H1 (cell line): Measurements from ENCODE around the gene MYDGF. TPM values are rescaled to one million over a fixed set of nuclear protein-coding genes. Genes with fewer than 3 reads are reported as not detected.

Experiments
- CTCF ChIA-PET: fragments of 300-600 bp; sonication (Branson Sonifier 250); formaldehyde crosslinking; loops from one replicate; lab custom pipeline; 2021; ENCODE audit not compliant: partially characterized antibody; lab: Charles Lee
- POLR2A ChIA-PET: fragments of 300-600 bp; sonication (Branson Sonifier 250); formaldehyde crosslinking; loops from one replicate; lab custom pipeline; 2021; ENCODE audit warnings: inconsistent platforms; ENCODE audit not compliant: partially characterized antibody; lab: Charles Lee
- DNase-seq, 2 experiments: peaks; one replicate each; pipeline versions ENCODE4 v3.0.0 to v3.0.0-alpha.2; 2010 to 2022; ENCODE audit warnings: low spot score in 2 of 2, low read depth in 1 of 2, mixed read lengths in 1 of 2
- FAIRE-seq: peaks from 2 replicates; lab custom pipeline; 2011; peaks lifted over from hg19 to GRCh38; lab: Jason Lieb, UNC
- H2AFZ ChIP-seq: 2 replicates; pipeline ENCODE4 v1.8.1; 2012; ENCODE audit warnings: low read length, inconsistent platforms
- H2AK5ac ChIP-seq: 2 replicates; pipeline ENCODE4 v1.6.1; 2013; ENCODE audit warnings: low read depth, low read length
- H2BK120ac ChIP-seq: replicated peaks from 2 replicates; pipeline ENCODE3; 2013; ENCODE audit warnings: low read depth, low read length, inconsistent platforms
- H2BK12ac ChIP-seq: 2 replicates; pipeline ENCODE4 v1.6.1; 2013; ENCODE audit warnings: low read depth, low read length
- H2BK15ac ChIP-seq: 2 replicates; pipeline ENCODE4 v1.6.1; 2013; ENCODE audit warnings: low read length
- H2BK20ac ChIP-seq: 2 replicates; pipeline ENCODE4 v1.6.1; 2013; ENCODE audit warnings: low read length
- H2BK5ac ChIP-seq: 2 replicates; pipeline ENCODE4 v1.6.1; 2013; ENCODE audit warnings: low read depth, low read length
- H3K14ac ChIP-seq: 2 replicates; pipeline ENCODE4 v1.6.1; 2013; ENCODE audit warnings: inconsistent platforms; ENCODE audit not compliant: insufficient read length
- H3K18ac ChIP-seq: 2 replicates; pipeline ENCODE4 v1.6.1; 2013; ENCODE audit warnings: low read length; ENCODE audit errors: extremely low read depth
- H3K23ac ChIP-seq: 2 replicates; pipeline ENCODE4 v1.6.1; 2013; ENCODE audit warnings: inconsistent platforms; ENCODE audit not compliant: insufficient read length
- H3K23me2 ChIP-seq: 2 replicates; pipeline ENCODE4 v1.6.1; 2013; ENCODE audit warnings: low read depth, low read length
- H3K27ac ChIP-seq: 2 replicates; pipeline ENCODE4 v1.6.1; 2011; ENCODE audit warnings: low read depth, low read length, inconsistent platforms
- H3K27me3 ChIP-seq, 4 experiments: replicated peaks in 1 of 4; 1 replicate in 1 of 4; 2 replicates in 3 of 4; pipeline versions ENCODE4 v1.6.1 to v1.8.1; 2011 to 2013; ENCODE audit warnings: low read length in 3 of 4, mild to moderate bottlenecking in 3 of 4, inconsistent platforms in 2 of 4, mixed read lengths in 2 of 4, moderate library complexity in 1 of 4; ENCODE audit not compliant: control insufficient read depth in 3 of 4, insufficient read depth in 3 of 4; ENCODE audit errors: extremely low read depth in 1 of 4
- H3K36me3 ChIP-seq, 4 experiments: 2 replicates each; pipeline versions ENCODE4 v1.6.1 to v1.8.1; 2011 to 2013; ENCODE audit warnings: mild to moderate bottlenecking in 4 of 4, low read length in 3 of 4, moderate library complexity in 2 of 4, control low read depth in 1 of 4, inconsistent platforms in 1 of 4; ENCODE audit not compliant: insufficient read depth in 4 of 4, control insufficient read depth in 2 of 4
- H3K4ac ChIP-seq: replicated peaks from 2 replicates; pipeline ENCODE3; 2013; ENCODE audit warnings: low read length, low read depth, mixed read lengths, inconsistent platforms; ENCODE audit not compliant: insufficient read length
- H3K4me1 ChIP-seq, 4 experiments: replicated peaks in 1 of 4; 1 replicate in 1 of 4; 2 replicates in 3 of 4; pipeline versions ENCODE4 v1.6.1 to v1.8.1; 2011 to 2013; ENCODE audit warnings: low read length in 3 of 4, inconsistent platforms in 2 of 4, mixed read lengths in 1 of 4; ENCODE audit not compliant: insufficient read depth in 4 of 4, control insufficient read depth in 3 of 4
- H3K4me2 ChIP-seq, 2 experiments: 2 replicates each; pipeline versions ENCODE4 v1.6.1 to v1.8.1; 2011 to 2013; ENCODE audit warnings: low read depth in 2 of 2, low read length in 2 of 2, control low read depth in 1 of 2, inconsistent platforms in 1 of 2, mild to moderate bottlenecking in 1 of 2; ENCODE audit not compliant: insufficient read depth in 1 of 2
- H3K4me3 ChIP-seq, 4 experiments: fragments of 200-600, 300-600 bp in 1 of 4; sonication (generic), shearing (Covaris generic), sonication (Bioruptor Twin) in 1 of 4; 2 replicates each; pipeline versions ENCODE4 v1.5.1 to v1.8.1; 2011 to 2016; ENCODE audit warnings: low read length in 4 of 4, low read depth in 3 of 4, control low read depth in 2 of 4, inconsistent platforms in 2 of 4, mild to moderate bottlenecking in 2 of 4, mixed read lengths in 1 of 4, moderate library complexity in 1 of 4; ENCODE audit not compliant: insufficient read depth in 2 of 4; ENCODE audit errors: extremely low read depth in 1 of 4
- H3K56ac ChIP-seq: replicated peaks from 2 replicates; pipeline ENCODE3; 2013; ENCODE audit warnings: low read depth, mild to moderate bottlenecking, mixed read lengths, low read length, inconsistent platforms; ENCODE audit not compliant: insufficient read length
- H3K79me1 ChIP-seq: 2 replicates; pipeline ENCODE4 v1.6.1; 2013; ENCODE audit warnings: low read depth, low read length, control low read depth
- H3K79me2 ChIP-seq, 2 experiments: 2 replicates each; pipeline versions ENCODE4 v1.6.1 to v1.8.1; 2012 to 2013; ENCODE audit warnings: low read length in 2 of 2, mild to moderate bottlenecking in 2 of 2, inconsistent platforms in 1 of 2; ENCODE audit not compliant: insufficient read depth in 2 of 2, control insufficient read depth in 1 of 2
- H3K9ac ChIP-seq, 4 experiments: replicated peaks in 1 of 4; 1 replicate in 1 of 4; 2 replicates in 3 of 4; pipeline versions ENCODE4 v1.6.1 to v1.8.1; 2011 to 2013; ENCODE audit warnings: low read depth in 3 of 4, low read length in 3 of 4, control low read depth in 2 of 4, mild to moderate bottlenecking in 2 of 4, moderate library complexity in 2 of 4, inconsistent platforms in 1 of 4; ENCODE audit errors: extremely low read depth in 1 of 4
- H3K9me3 ChIP-seq, 2 experiments: 2 replicates each; pipeline versions ENCODE4 v1.6.1 to v1.8.1; 2012 to 2013; ENCODE audit warnings: mild to moderate bottlenecking in 2 of 2, moderate library complexity in 2 of 2, control low read depth in 1 of 2, inconsistent platforms in 1 of 2, low read depth in 1 of 2, low read length in 1 of 2, mixed read lengths in 1 of 2; ENCODE audit not compliant: insufficient read depth in 2 of 2
- H4K20me1 ChIP-seq, 2 experiments: replicated peaks in 1 of 2; 2 replicates each; pipeline versions ENCODE3 to v1.8.1; 2011 to 2013; ENCODE audit warnings: inconsistent platforms in 2 of 2, low read length in 2 of 2, mild to moderate bottlenecking in 1 of 2; ENCODE audit not compliant: insufficient read depth in 2 of 2, control insufficient read depth in 1 of 2
- H4K5ac ChIP-seq: 2 replicates; pipeline ENCODE4 v1.6.1; 2013; ENCODE audit warnings: low read length, low read depth, mixed read lengths, inconsistent platforms; ENCODE audit not compliant: insufficient read length
- H4K8ac ChIP-seq: 2 replicates; pipeline ENCODE4 v1.8.0; 2013; ENCODE audit warnings: mild to moderate bottlenecking, moderate library complexity, low read length, inconsistent platforms; ENCODE audit not compliant: insufficient read depth; ENCODE audit errors: extremely low read depth
- H4K91ac ChIP-seq: replicated peaks from 2 replicates; pipeline ENCODE3; 2013; ENCODE audit warnings: low read length, mixed read lengths, inconsistent platforms; ENCODE audit not compliant: insufficient read length
- BACH1 ChIP-seq: IDR thresholded peaks from 2 replicates; pipeline ENCODE4 v1.6.1; 2012; ENCODE audit warnings: low read length, improper control_type of control experiment
- HDAC6 ChIP-seq: IDR thresholded peaks from one replicate; pipeline ENCODE4 v1.7.1; 2012; ENCODE audit warnings: low read depth, mild to moderate bottlenecking, inconsistent platforms, low read length, moderate library complexity
- KDM1A ChIP-seq: fragments of 200-600, 300-600 bp; sonication (generic); IDR thresholded peaks from 2 replicates; pipeline ENCODE4 v1.7.1; 2016; ENCODE audit warnings: mild to moderate bottlenecking, low read length, borderline replicate concordance
- RFX5 ChIP-seq: IDR thresholded peaks from 2 replicates; pipeline ENCODE4 v1.6.1; 2011; ENCODE audit warnings: low read depth, low read length, improper control_type of control experiment, borderline replicate concordance
- RXRA ChIP-seq: IDR thresholded peaks from 2 replicates; pipeline ENCODE4 v1.6.1; 2011; ENCODE audit warnings: low read depth, mild to moderate bottlenecking, low read length, moderate library complexity; ENCODE audit not compliant: insufficient read depth
- TBP ChIP-seq: IDR thresholded peaks from 2 replicates; pipeline ENCODE4 v1.6.1; 2011; ENCODE audit warnings: low read depth, low read length, improper control_type of control experiment
- WGBS, 2 experiments: shearing (Covaris generic) in 1 of 2; methylation state at CpG; one replicate each; pipeline versions ENCODE4 v1.1.6 to v1.1.7; 2013 to 2015; ENCODE audit warnings: low lambda C conversion rate in 2 of 2, mixed read lengths in 2 of 2, inconsistent platforms in 1 of 2, low coverage in 1 of 2, missing lambda C conversion rate in 1 of 2; ENCODE audit not compliant: insufficient replicate concordance in 2 of 2, insufficient coverage in 1 of 2, insufficient read length in 1 of 2; ENCODE audit errors: extremely low coverage in 1 of 2, missing lambda C conversion rate in 1 of 2; 5-methylcytosine and 5-hydroxymethylcytosine counted together
- polyA plus RNA-seq, 7 experiments: library from polyadenylated mRNA; depleted of rRNA in 3 of 7; stranded (reverse) in 5 of 7; unstranded in 2 of 7; fragments of >200 nt in 5 of 7; fragments of 200-250 nt in 2 of 7; gene quantifications; 1 replicate in 5 of 7; 2 replicates in 1 of 7; 4 replicates in 1 of 7; pipeline versions ENCODE4 v1.2.1 to v1.2.3, GENCODE V29; 2011 to 2013; ENCODE audit warnings: missing spikeins in 2 of 7, mixed read lengths in 2 of 7
- total RNA-seq: library from RNA; stranded (reverse); fragmentation: NEBNext Ultra II Directional; extraction: Animal tissue kit (Norgen Biotek cat#: 25700); gene quantifications from 2 replicates; pipeline ENCODE4 v1.2.1, GENCODE V29; 2021

MYDGF gene
- total and polyA plus RNA-seq, 2 of the 8 experiments (the other 6 are each of a cell fraction or from before 2014, with no cell fraction given) = 40.6 to 51.1 TPM

- H2BK15ac ChIP-seq = no peak overlapping the region
- WGBS, 2 experiments = 84% methylated on average over 17 of the region's 17 CpGs; no CpG with 5 or more reads in 1 of the 2 experiments
- H2BK120ac ChIP-seq = no peak overlapping the region
- ChIA-PET CTCF (interaction anchor here (0.7 to 1.7 kb wide), 10 partner anchors 8 to 105 kb away, joined by 3 to 5 read pairs (median 3); partner anchors contain the start of gene PLIN5), POLR2A (interaction anchor here (0.8 to 1.8 kb wide), 4 partner anchors 8 to 74 kb away, joined by 3 to 6 read pairs (median 4); no protein-coding TSS in a partner anchor)
- no peak for FAIRE-seq
- peaks cover 11% of the 10 kb centered on the region; the same call in 1 of the 2 replicates for H3K23me2 ChIP-seq
- no peak overlapping the region for H3K23ac ChIP-seq
- DNase-seq = no peak
- H2BK12ac ChIP-seq = 0 out of 2 replicates have a peak overlapping the region, but pooled peaks have one; percentile 23
- H3K9ac ChIP-seq = no peak overlapping the region
- H3K4ac ChIP-seq = no peak overlapping the region
- H4K20me1 ChIP-seq = peaks cover 0 to 3% of the 10 kb centered on the region in 2 experiments
- no peaks in the 10 kb centered on the region for H3K79me2 ChIP-seq
- no peak overlapping the region for H3K56ac ChIP-seq
- no peak overlapping the region for H4K91ac ChIP-seq
- peak overlapping the region; percentile 68 to 75; a peak in 3 of 4 replicates for H3K4me2 ChIP-seq
- H3K4me1 ChIP-seq = peaks cover 0 to 10% (median 6%) of the 10 kb centered on the region in 4 experiments; a peak in 3 of 7 replicates
- no peak overlapping the region for H3K18ac ChIP-seq
- no peak overlapping the region for H3K14ac ChIP-seq
- no peak overlapping the region for H4K5ac ChIP-seq
- no peak overlapping the region for H4K8ac ChIP-seq
- no peaks in the 10 kb centered on the region for H3K36me3 ChIP-seq
- H2BK20ac ChIP-seq = no peak overlapping the region
- no peak overlapping the region for H2AK5ac ChIP-seq
- H3K79me1 ChIP-seq = peaks cover 6% of the 10 kb centered on the region; the same call in 1 of the 2 replicates
- H3K9me3 ChIP-seq = no peaks in the 10 kb centered on the region
- no peak overlapping the region for H3K27ac ChIP-seq
- H2AFZ ChIP-seq = no peak overlapping the region
- TF ChIP-seq HDAC6 (no peak), BACH1 (no peak), TBP (no peak), RXRA (no peak), KDM1A (peak; percentile 6; the same call in 1 of the 2 replicates), RFX5 (no peak)
- TF ChIP-seq, all 59 proteins: peak for 1
- Histone ChIP-seq H2BK5ac (no peak overlapping the region), H3K4me3 (peak overlapping the region in 3 of 4 experiments; percentile 54 to 69 (median 61); a peak in 5 of 8 replicates), H3K27me3 (peaks cover 0 to 13% (median 10%) of the 10 kb centered on the region in 4 experiments; a peak in 5 of 7 replicates)
These were observed 29.7 kb downstream of the MYDGF start for GRCh38 chr19:4640247-4641000.
